Upper lobe of left lung (tissue), 6 donors: ENCODE data around the gene SEC61G. TPM values are rescaled to one million over a fixed set of nuclear protein-coding genes. Genes with fewer than 3 reads are reported as not detected.

Source experiments
- ATAC-seq, 2 donors: fragments of 200-7000 bp; cut with Tn5 transposase; one replicate each; pipeline ENCODE4 v1.9.1; 2022; ENCODE audit warnings: mild to moderate bottlenecking in 2 of 2, moderate library complexity in 2 of 2; ENCODE audit not compliant: low FRiP score in 2 of 2
- DNase-seq, 2 donors: peaks; one replicate each; pipeline ENCODE4 v3.0.0-alpha.2; 2019 to 2020
- H3K27ac ChIP-seq, 4 donors: fragments of 200-600 bp; sonication (generic); one replicate each; pipeline ENCODE4 v1.5.1; 2016 to 2019
- H3K27me3 ChIP-seq, 4 donors: fragments of 200-600 bp; sonication (generic); one replicate each; pipeline ENCODE4 v1.5.1; 2017 to 2019
- H3K36me3 ChIP-seq, 4 donors: fragments of 200-600 bp; sonication (generic); one replicate each; pipeline ENCODE4 v1.5.1; 2016 to 2019
- H3K4me1 ChIP-seq, 4 donors: fragments of 200-600 bp; sonication (generic); one replicate each; pipeline ENCODE4 v1.5.1; 2018 to 2019
- H3K4me3 ChIP-seq, 4 donors: fragments of 200-600 bp; sonication (generic); one replicate each; pipeline ENCODE4 v1.5.1; 2017 to 2019; ENCODE audit warnings: mild to moderate bottlenecking in 2 of 4, moderate library complexity in 1 of 4
- H3K9me3 ChIP-seq, 4 donors: fragments of 200-600 bp; sonication (generic); one replicate each; pipeline ENCODE4 v1.5.1; 2018 to 2019
- EP300 ChIP-seq, 4 donors: sonication (generic); formaldehyde crosslinking; IDR thresholded peaks; one replicate each; pipeline ENCODE4 v1.5.1; 2017; ENCODE audit warnings: antibody characterized with exemption in 4 of 4, control low read depth in 2 of 4
- POLR2A ChIP-seq, 4 donors: fragments of 450-650 bp; IDR thresholded peaks; one replicate each; pipeline ENCODE4 v1.5.1; 2016 to 2017; ENCODE audit warnings: antibody characterized with exemption in 4 of 4, mild to moderate bottlenecking in 2 of 4
- POLR2AphosphoS5 ChIP-seq, 2 donors: sonication (generic); formaldehyde crosslinking; IDR thresholded peaks; one replicate each; pipeline ENCODE4 v1.5.1; 2017; ENCODE audit warnings: antibody characterized with exemption in 2 of 2
- WGBS, 2 donors: methylation state at CpG; one replicate each; pipeline ENCODE4 v1.1.5; 2017 to 2018; 5-methylcytosine and 5-hydroxymethylcytosine counted together
- total RNA-seq, 6 donors: library from RNA; depleted of rRNA in 4 of 6; stranded (reverse); fragments of >200 nt in 4 of 6; gene quantifications; one replicate each; pipeline versions ENCODE4 v1.1.0 to v1.2.1, GENCODE V29; 2016 to 2021
- TF ChIP-seq, protein P1 (sequence below), 6 experiments: fragments of 450-650 bp in 4 of 6; fragments of 200-600 bp in 2 of 6; sonication (generic) in 2 of 6; IDR thresholded peaks; one replicate each; pipeline ENCODE4 v1.5.1; 2016 to 2019; ENCODE audit warnings: antibody characterized with exemption in 6 of 6
- donor health status: DM: no; HTN: no; CAD: no; lungs with moderate emphysema.
- donor health status: DM: no; HTN: yes; CAD: no; lungs with severe emphysema.

Gene SEC61G
- total RNA-seq, 6 donors from 2014 or later: 25.1 to 201 (median 92.5) TPM

DNA sequence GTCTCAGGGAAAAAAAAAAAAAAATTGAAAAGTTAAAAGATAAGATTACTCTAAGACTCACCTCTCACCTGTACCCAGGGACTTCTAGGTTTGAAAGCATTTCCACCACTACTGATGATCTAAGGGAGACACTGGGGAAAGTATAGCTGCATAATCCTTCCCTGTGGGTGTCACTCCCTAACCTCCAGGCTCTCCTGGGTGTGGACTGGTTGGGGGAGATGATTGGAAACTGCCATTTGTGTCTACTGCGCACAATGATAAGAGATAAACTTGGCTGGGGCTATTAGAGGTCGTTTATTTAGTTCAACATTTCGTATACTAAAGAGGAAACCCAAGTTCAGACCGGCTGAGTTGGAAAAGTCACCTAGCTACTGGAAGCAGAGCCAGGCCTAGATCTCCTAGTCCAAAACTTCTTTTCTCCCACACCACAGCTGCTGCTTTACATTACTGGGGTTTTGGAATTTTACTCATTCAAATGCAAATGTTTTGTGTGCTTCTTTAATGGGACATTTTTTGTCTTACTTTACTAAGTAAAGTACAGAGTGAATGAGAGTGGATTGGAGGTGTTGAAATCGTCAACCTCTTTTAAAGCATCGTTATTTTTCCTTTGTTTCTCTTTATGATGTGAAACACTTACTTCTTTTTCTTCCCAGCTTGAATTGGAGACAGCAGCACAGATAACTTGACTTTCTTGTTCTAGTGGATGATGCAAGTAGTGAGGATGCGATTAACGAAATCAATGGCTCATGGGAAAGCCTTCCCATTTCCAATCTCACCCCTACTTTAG, 22.3 kb upstream of the SEC61G start:
- 66 to 73% methylated on average over 8 of the region's 8 CpGs for WGBS, 2 donors
- DNase-seq (no peak), ATAC-seq (no peak)
- Histone ChIP-seq H3K36me3 (no peaks in the 10 kb centered on the region), H3K9me3 (no peaks in the 10 kb centered on the region), H3K4me3 (no peak overlapping the region), H3K27me3 (no peaks in the 10 kb centered on the region), H3K4me1 (no peaks in the 10 kb centered on the region), H3K27ac (no peak overlapping the region)
- no peak for TF ChIP-seq EP300 (IDR thresholded peaks at IDR 0.05)
- no peak for TF ChIP-seq POLR2AphosphoS5 (IDR thresholded peaks at IDR 0.05)
- TF ChIP-seq POLR2A (IDR thresholded peaks at IDR 0.05): no peak
- TF ChIP-seq, protein P1, sequence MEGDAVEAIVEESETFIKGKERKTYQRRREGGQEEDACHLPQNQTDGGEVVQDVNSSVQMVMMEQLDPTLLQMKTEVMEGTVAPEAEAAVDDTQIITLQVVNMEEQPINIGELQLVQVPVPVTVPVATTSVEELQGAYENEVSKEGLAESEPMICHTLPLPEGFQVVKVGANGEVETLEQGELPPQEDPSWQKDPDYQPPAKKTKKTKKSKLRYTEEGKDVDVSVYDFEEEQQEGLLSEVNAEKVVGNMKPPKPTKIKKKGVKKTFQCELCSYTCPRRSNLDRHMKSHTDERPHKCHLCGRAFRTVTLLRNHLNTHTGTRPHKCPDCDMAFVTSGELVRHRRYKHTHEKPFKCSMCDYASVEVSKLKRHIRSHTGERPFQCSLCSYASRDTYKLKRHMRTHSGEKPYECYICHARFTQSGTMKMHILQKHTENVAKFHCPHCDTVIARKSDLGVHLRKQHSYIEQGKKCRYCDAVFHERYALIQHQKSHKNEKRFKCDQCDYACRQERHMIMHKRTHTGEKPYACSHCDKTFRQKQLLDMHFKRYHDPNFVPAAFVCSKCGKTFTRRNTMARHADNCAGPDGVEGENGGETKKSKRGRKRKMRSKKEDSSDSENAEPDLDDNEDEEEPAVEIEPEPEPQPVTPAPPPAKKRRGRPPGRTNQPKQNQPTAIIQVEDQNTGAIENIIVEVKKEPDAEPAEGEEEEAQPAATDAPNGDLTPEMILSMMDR (IDR thresholded peaks at IDR 0.05): no peak

DNA sequence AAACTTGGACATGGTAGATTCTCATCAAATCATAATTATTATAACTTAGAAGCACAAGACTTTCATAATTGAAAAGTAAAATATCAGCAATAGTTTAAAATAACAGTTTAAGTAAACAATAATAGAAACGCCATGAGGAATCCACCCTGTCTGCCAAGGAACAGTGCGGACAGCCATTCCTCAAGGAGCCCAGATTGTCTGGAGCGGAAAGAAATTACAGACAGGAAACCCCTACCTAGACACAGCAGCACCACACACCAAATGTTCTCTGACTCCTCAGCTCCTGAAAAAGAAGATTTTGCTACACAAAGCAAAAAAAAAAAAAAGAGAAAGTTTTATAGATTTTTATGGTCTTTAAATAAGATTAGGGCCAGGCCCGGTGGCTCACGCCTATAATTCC, 21.5 kb upstream of the SEC61G start:
- TF ChIP-seq, protein P1 (IDR thresholded peaks at IDR 0.05): no peak
- no peak for TF ChIP-seq EP300 (IDR thresholded peaks at IDR 0.05)
- no peak for TF ChIP-seq POLR2A (IDR thresholded peaks at IDR 0.05)
- no peak for TF ChIP-seq POLR2AphosphoS5 (IDR thresholded peaks at IDR 0.05)
- Histone ChIP-seq H3K4me1 (no peaks in the 10 kb centered on the region), H3K9me3 (no peaks in the 10 kb centered on the region), H3K27ac (no peak overlapping the region), H3K36me3 (no peaks in the 10 kb centered on the region), H3K27me3 (no peaks in the 10 kb centered on the region), H3K4me3 (no peak overlapping the region)
- 75 to 77% methylated on average over 5 of the region's 5 CpGs for WGBS, 2 donors
- no peak for ATAC-seq
- DNase-seq: no peak

DNA sequence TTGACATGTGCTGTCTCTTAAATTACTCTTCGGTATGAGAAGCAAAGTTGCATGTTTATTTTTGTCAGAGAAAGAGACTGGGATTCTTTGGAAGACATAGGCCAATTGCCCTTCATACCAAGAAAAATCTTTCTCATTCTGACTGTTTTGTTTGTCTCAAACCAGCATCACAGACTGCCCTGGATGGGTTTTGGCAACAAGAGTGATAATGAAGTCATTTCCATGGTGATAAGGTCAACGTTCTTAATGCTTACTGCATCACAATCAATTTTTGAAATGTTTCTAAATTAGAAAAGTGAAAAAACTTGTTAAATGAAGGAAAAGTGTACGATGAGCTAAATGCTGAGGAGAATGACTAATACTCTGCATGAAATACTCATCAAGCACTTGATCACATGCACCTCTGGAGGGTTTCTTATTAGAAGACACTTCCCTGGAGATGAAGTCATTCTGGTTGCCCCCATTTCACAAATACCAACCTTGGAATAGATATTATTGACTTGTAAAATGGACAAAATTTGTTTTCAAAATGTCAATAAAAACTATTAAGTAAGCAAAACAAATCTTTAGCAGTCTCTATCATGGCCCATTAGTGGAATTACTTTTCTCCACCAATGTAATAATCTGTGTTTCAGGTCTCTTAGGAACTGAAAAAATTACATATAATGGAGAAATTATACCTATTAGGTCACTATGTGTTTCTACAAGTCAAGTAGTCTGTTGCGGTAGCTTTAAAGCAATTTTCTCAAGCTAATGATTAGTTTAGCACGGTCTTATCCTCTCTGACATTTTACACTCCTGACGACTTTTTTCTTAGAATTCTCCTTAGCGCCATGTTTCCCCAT, 19.9 kb upstream of the SEC61G start:
- no peak for TF ChIP-seq POLR2AphosphoS5 (IDR thresholded peaks at IDR 0.05)
- TF ChIP-seq POLR2A (IDR thresholded peaks at IDR 0.05): no peak
- TF ChIP-seq, protein P1 (IDR thresholded peaks at IDR 0.05): no peak
- TF ChIP-seq EP300 (IDR thresholded peaks at IDR 0.05): no peak

DNA sequence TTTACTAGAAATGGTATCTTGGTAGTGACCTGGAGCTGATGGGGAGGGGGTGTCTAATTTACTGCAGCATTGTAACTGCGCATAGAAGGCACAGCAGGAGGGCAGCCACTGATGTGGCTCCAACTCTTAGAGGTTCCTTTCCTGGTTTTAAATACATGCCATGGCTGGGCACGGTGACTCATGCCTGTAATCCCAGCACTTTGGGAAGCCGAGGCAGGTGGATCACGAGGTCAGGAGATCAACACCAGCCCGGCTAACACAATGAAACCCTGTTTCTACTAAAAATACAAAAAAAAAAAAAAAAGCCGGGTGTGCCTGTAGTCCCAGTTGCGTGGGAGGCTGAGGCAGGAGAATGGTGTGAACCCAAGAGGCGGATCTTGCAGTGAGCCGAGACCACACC, 19.2 kb upstream of the SEC61G start:
- Histone ChIP-seq H3K9me3 (no peaks in the 10 kb centered on the region), H3K4me1 (peaks cover 0 to 7% (median 2%) of the 10 kb centered on the region in 4 donors), H3K4me3 (no peak overlapping the region), H3K36me3 (no peaks in the 10 kb centered on the region), H3K27me3 (no peaks in the 10 kb centered on the region), H3K27ac (no peak overlapping the region)
- no peak for TF ChIP-seq EP300 (IDR thresholded peaks at IDR 0.05)
- TF ChIP-seq POLR2A (IDR thresholded peaks at IDR 0.05): no peak
- TF ChIP-seq, protein P1 (IDR thresholded peaks at IDR 0.05): no peak
- TF ChIP-seq POLR2AphosphoS5 (IDR thresholded peaks at IDR 0.05): no peak
- no peak for DNase-seq
- WGBS, 2 donors: 90 to 95% methylated on average over 9 of the region's 9 CpGs
- no peak for ATAC-seq

More for the DNA sequence above, 19.9 kb upstream of the SEC61G start:
- Histone ChIP-seq H3K27ac (no peak overlapping the region), H3K9me3 (no peaks in the 10 kb centered on the region), H3K36me3 (no peaks in the 10 kb centered on the region), H3K27me3 (no peaks in the 10 kb centered on the region), H3K4me1 (peaks cover 0 to 5% (median 0%) of the 10 kb centered on the region in 4 donors), H3K4me3 (no peak overlapping the region)
- 82 to 86% methylated on average over 7 of the region's 7 CpGs for WGBS, 2 donors
- DNase-seq (no peak), ATAC-seq (no peak)
